Panc1 (cell line): ENCODE measurements around the gene DDB1. TPM values are rescaled to one million over a fixed set of nuclear protein-coding genes. Genes with fewer than 3 reads are reported as not detected.
A peak's percentile ranks its signal among the peaks of the same experiment; 100 is the strongest.

Experiments
- ATAC-seq: fragments of 200-7000 bp; cut with Tn5 transposase; 2 replicates; pipeline ENCODE4 v1.9.1; 2020; ENCODE audit warnings: mild to moderate bottlenecking, moderate library complexity
- BruUV-seq: library from RNA; stranded (reverse); fragments of 400-500 nt; replicated peaks from 2 replicates; lab custom pipeline; 2021; lab: Mats Ljungman, UMichigan
- CTCF ChIA-PET: fragments of 300-600 bp; sonication (Branson Sonifier 250); formaldehyde crosslinking; loops from one replicate; lab custom pipeline; 2022; ENCODE audit warnings: antibody characterized with exemption; lab: Charles Lee
- POLR2A ChIA-PET: fragments of 300-600 bp; sonication (Branson Sonifier 250); formaldehyde crosslinking; loops from one replicate; lab custom pipeline; 2022; ENCODE audit warnings: antibody characterized with exemption; lab: Charles Lee
- DNase-seq: peaks from one replicate; pipeline ENCODE4 v3.0.0-alpha.2; 2010; ENCODE audit warnings: low read depth, low spot score
- H3K27ac ChIP-seq: 2 replicates; pipeline ENCODE4 v1.5.1; 2011; ENCODE audit warnings: mild to moderate bottlenecking, low read length, inconsistent platforms
- H3K27me3 ChIP-seq: fragments of 200-500 bp; sonication (Bioruptor generic); 2 replicates; pipeline ENCODE4 v1.6.0; 2014; ENCODE audit warnings: low read length, inconsistent platforms; ENCODE audit not compliant: control insufficient read depth, insufficient read depth
- H3K36me3 ChIP-seq: fragments of 200-500 bp; sonication (Bioruptor generic); 2 replicates; pipeline ENCODE4 v1.5.1; 2014; ENCODE audit warnings: inconsistent platforms, mild to moderate bottlenecking, low read length, moderate library complexity; ENCODE audit not compliant: control insufficient read depth, insufficient read depth
- H3K4me1 ChIP-seq: 2 replicates; pipeline ENCODE4 v1.5.1; 2011; ENCODE audit warnings: inconsistent platforms, mild to moderate bottlenecking, low read length, moderate library complexity; ENCODE audit not compliant: control insufficient read depth, insufficient read depth
- H3K4me3 ChIP-seq, 2 experiments: 2 replicates each; pipeline ENCODE4 v1.5.1; 2011 to 2012; ENCODE audit warnings: low read depth in 2 of 2, low read length in 2 of 2, mild to moderate bottlenecking in 2 of 2, inconsistent platforms in 1 of 2, moderate library complexity in 1 of 2
- H3K9me3 ChIP-seq: fragments of 200-500 bp; sonication (Bioruptor generic); 2 replicates; pipeline ENCODE4 v1.5.1; 2014; ENCODE audit warnings: low read depth, mild to moderate bottlenecking, inconsistent platforms, low read length, moderate library complexity; ENCODE audit not compliant: control insufficient read depth, insufficient read depth
- CTCF ChIP-seq: fragments of 450-650 bp; IDR thresholded peaks from 2 replicates; pipeline ENCODE4 v1.5.1; 2017; ENCODE audit warnings: mild to moderate bottlenecking
- POLR2AphosphoS5 ChIP-seq: IDR thresholded peaks from 2 replicates; pipeline ENCODE4 v1.6.1; 2012; ENCODE audit warnings: mild to moderate bottlenecking, low read depth, low read length, moderate library complexity
- REST ChIP-seq, 2 experiments: IDR thresholded peaks; 2 replicates each; pipeline ENCODE4 v1.6.1; 2011 to 2012; ENCODE audit warnings: low read depth in 2 of 2, control low read depth in 1 of 2, low read length in 1 of 2, mild to moderate bottlenecking in 1 of 2, moderate library complexity in 1 of 2; ENCODE audit not compliant: insufficient read depth in 1 of 2
- SIN3A ChIP-seq: IDR thresholded peaks from 2 replicates; pipeline ENCODE4 v1.6.1; 2012; ENCODE audit warnings: low read depth, mild to moderate bottlenecking, low read length, moderate library complexity, borderline replicate concordance; ENCODE audit not compliant: insufficient read depth
- TCF7L2 ChIP-seq: IDR thresholded peaks from 2 replicates; pipeline ENCODE4 v1.6.1; 2011; ENCODE audit warnings: mild to moderate bottlenecking, low read depth, low read length, inconsistent platforms
- in situ Hi-C: cut with HindIII; loops from 2 replicates; pipeline ENCODE4 v1.10.0; 2016; ENCODE audit warnings: low sequenced_read_pairs, low pct_unique_long_range_greater_than_20kb
- intact Hi-C: fragments of 100-400 bp; cut with micrococcal nuclease; formaldehyde crosslinking; loops from one replicate; pipeline ENCODE4 v1.10.0; 2022; ENCODE audit not compliant: unreplicated experiment
- total RNA-seq: library from RNA; stranded (reverse); gene quantifications from one replicate; pipeline ENCODE4 v1.2.1, GENCODE V29; 2021; ENCODE audit not compliant: unreplicated experiment

Gene DDB1
- total RNA-seq, 1 experiment from 2014 or later: 217 TPM

- ChIA-PET CTCF (interaction anchor here (0.7 kb wide), 1 partner anchor 8 kb away, joined by 9 read pairs; no protein-coding TSS in a partner anchor), POLR2A (interaction anchor here (0.5 kb wide), 1 partner anchor 157 kb away, joined by 16 read pairs; the partner anchor contains the start of genes CPSF7 and SDHAF2)
- DNase-seq: no peak
- TF ChIP-seq SIN3A (no peak), TCF7L2 (no peak), REST (IDR thresholded peaks at IDR 0.05; ENCODE audit: insufficient read depth in 1 of 2, low read depth in 2 of 2, low read length in 1 of 2) (no peak), CTCF (no peak), POLR2AphosphoS5 (no peak)
- BruUV-seq: no TSS peak
- Histone ChIP-seq H3K27ac (no peak overlapping the region), H3K4me1 (no peaks in the 10 kb centered on the region), H3K27me3 (no peaks in the 10 kb centered on the region), H3K36me3 (no peaks in the 10 kb centered on the region), H3K4me3 (no peak overlapping the region), H3K9me3 (no peaks in the 10 kb centered on the region)
- ATAC-seq: peak; percentile 52
- intact Hi-C loops (no loop called here), in situ Hi-C loops (no loop called here)
Measured at GRCh38 chr11:61273178-61274078, 59.5 kb downstream of the DDB1 start.

- intact Hi-C loops (no loop called here), in situ Hi-C loops (no loop called here)
- no peak overlapping the region for H3K27ac ChIP-seq
- no peaks in the 10 kb centered on the region for H3K4me1 ChIP-seq
- DNase-seq (no peak), ATAC-seq (no peak)
- H3K9me3 ChIP-seq: no peaks in the 10 kb centered on the region
- BruUV-seq: no TSS peak
- TF ChIP-seq CTCF (no peak), TCF7L2 (no peak), POLR2AphosphoS5 (no peak), REST (IDR thresholded peaks at IDR 0.05; ENCODE audit: insufficient read depth in 1 of 2, low read depth in 2 of 2, low read length in 1 of 2) (no peak), SIN3A (no peak)
- H3K27me3 ChIP-seq: no peaks in the 10 kb centered on the region
- ChIA-PET CTCF (interaction anchor here (0.7 kb wide), 1 partner anchor 9 kb away, joined by 9 read pairs; no protein-coding TSS in a partner anchor), POLR2A (no interaction called here)
- H3K36me3 ChIP-seq: no peaks in the 10 kb centered on the region
- H3K4me3 ChIP-seq: no peak overlapping the region
Measured at GRCh38 chr11:61272731-61273130, 60.2 kb downstream of the DDB1 start.
